HG03103 (cell line): ENCODE data around the gene SQSTM1.

Source experiments
- ATAC-seq: cut with Tn5 transposase; IDR thresholded peaks from one replicate; pipeline ENCODE4 v1.9.1; 2021; ENCODE audit warnings: low read depth; ENCODE audit not compliant: unreplicated experiment

Gene SQSTM1

DNA sequence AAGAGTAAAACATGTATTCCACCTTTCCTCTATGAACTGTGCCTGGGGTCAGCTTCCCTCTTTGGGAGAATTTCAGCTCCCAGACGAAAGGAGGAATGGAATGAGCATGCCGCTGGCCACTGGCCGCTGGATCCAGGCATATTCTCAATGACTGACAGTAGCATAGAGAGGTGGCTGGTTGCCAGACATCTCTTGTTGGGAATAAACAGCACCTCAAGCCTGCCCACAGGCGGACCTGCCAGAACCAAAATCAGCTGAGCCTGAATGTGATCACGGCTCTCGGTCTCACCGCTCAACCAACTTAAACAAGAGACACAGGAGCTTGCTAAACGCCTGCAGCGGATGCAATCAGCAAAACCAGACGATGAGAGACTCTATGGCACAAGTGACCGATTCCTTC is 66.4 kb downstream of the SQSTM1 start:
- no peak for ATAC-seq
